GM19035 (cell line): ENCODE data around the gene NPAS2.

Experiments used
- ATAC-seq: cut with Tn5 transposase; IDR thresholded peaks from one replicate; pipeline ENCODE4 v1.9.1; 2021; ENCODE audit not compliant: unreplicated experiment

Gene NPAS2

GRCh38 chr2:100819370-100820272, at the start of gene NPAS2:
Gene NPAS2 (plus strand): TSS chr2:100820139. CDS start chr2:100904755, 84,616 bp downstream.
- ATAC-seq = no peak

DNA sequence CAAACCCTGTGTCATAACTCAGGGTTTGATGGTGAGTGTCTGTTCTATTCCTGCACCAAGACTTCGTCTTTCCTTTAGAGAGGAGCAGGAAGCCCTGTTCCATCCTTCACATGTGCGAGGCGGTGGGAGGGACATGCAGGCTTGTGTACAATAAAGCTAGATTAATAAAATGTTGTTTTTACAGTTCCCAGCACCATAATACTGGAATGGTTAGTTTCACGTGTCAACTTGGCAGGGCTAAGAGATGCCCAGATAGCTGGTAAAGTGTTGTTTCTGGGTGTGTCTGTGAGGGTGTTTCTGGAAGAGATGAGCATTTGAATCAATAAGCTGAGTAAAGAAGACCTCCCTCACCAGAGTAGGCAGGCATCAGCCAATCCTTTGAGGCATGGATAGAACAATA, 48.8 kb upstream of the NPAS2 start:
- ATAC-seq = no peak

GRCh38 chr2:100773538-100773937, 46.4 kb upstream of the NPAS2 start:
- no peak for ATAC-seq

- no peak for ATAC-seq
Measured at GRCh38 chr2:100776445-100776844, 43.5 kb upstream of the NPAS2 start.

GRCh38 chr2:100778637-100779450, 41.1 kb upstream of the NPAS2 start:
- no peak for ATAC-seq

DNA sequence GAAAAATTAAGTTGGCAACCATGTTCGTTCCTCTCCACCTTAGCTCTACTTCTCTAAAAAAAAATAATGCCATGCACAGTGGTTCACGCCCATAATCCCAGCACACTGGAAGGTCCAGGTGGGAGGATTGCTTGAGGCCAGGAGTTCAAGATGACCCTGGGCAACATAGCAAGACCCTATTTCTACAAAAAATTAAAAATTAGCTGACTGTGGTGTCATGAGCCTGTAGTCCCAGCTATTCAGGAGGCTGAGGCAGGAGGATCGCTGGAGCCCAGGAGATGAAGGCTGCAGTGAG, 40.1 kb upstream of the NPAS2 start:
- no peak for ATAC-seq

DNA sequence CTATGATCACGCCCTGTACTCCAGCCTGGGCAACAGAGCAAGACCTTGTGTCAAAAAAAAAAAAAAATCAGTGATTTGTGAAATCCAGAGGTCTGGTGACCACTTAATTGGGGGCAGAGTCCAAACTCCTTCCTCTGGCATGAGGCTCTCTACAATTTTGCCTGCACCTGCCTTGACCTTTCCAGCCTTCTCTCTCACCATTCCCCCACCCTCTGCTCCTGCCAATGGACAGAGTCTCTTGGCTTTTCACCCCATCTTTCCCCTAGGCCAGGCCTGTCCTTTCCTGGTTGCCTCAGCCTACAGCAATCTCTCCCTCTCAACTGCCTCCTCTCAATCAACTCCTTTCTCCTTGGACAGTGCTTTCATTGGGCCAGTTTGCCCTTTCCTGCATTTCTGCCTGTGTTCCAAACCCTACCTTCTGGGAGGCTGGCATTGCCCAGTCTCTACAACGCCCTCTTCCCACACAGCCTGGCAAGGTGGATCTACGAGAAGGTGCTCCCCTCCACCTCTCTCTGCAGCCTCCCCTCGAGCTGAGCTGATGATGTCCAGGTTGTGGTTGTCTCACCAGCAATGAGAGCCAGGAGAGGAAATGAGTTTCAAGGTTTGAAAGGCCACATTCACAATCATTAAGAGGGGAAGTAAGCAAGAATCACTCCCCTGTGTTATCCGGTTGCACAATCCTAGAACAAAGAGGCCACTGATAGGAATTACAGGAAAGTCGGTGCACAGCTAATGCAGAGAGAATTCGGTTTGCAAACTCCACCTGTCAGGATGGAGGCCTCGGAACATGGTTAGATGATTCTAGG, 39.5 kb upstream of the NPAS2 start:
- no peak for ATAC-seq

GRCh38 chr2:100781009-100781325, 39.0 kb upstream of the NPAS2 start:
- ATAC-seq = no peak

DNA sequence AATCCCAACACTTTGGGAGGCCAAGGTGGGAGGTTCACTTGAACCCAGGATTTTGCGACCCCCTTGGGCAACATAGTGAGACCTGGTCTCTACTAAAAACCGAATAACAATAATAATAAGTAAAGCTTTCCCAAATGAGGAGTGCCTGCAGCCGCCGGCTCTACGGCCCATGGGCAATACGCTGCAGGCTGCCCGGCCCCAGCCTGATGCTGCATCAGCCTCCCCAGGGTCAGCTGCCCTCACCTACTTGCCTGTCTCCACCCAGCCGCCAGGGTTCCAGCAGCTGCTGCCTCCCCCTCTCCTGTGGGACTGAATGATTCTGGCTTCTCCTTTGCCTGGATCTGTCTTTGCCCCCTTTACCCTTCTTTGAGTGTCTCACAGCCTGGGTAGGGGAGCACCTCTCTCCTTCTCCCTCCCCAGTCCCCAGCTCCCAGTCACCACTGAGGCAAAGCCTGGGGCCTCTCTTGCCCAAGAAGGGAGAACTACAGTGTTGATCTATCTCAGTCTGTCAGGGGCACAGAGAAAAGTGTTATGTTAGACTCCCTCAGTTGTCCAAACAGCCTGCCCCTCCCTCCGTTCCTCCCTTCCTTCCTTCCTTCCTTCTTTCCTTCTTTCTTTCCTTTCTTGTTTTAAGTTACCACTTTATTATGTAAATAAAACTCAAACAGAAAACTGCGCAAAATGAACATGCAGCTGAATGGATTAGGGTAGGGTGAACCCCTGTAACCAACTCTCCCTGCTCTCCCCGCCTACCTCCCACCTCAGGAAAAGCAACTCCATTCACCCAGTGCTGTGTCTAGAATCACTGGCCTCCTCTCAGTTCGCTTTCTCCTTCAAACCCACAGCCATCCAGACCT, 38.2 kb upstream of the NPAS2 start:
- no peak for ATAC-seq

GRCh38 chr2:100782380-100782878, 37.5 kb upstream of the NPAS2 start:
- no peak for ATAC-seq

- no peak for ATAC-seq
Measured at GRCh38 chr2:100783987-100784386, 36.0 kb upstream of the NPAS2 start.

DNA sequence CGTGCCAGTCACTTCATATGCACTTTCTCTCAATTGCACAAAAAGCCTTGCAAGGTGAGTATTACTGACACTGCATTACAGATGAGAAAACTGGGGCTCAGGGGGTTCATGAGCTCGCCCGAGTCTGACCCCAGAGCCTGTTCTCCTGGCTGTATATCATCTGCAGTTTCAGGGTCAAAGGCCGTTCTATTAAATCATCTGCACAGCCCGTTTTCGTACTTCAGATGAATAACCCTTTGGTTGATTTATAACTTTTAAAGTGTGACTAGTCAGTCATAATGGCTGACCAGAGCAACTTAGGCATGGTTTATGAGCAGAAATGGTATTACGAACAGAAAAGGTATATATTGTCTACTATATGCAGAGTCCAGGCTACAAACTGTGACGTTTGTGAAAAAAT, 35.3 kb upstream of the NPAS2 start:
- no peak for ATAC-seq

GRCh38 chr2:100785626-100786296, 34.2 kb upstream of the NPAS2 start:
- no peak for ATAC-seq

DNA sequence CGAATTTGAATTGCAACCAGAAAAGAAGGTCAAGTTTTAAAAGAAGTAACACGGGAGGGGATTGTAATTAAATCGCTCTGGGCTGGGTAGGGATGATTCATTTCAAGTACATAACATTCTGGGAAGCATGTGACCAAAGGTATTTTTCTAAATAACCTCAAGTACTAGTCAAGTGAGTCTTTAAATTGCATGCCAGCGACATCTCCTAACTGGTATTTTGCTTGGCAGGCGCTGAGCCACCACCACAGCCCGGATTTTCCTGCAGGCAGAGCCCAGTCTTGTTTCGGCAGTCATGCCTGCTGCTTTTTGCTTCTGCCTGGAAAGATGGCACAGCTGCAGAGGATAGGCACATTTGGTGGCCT, 33.7 kb upstream of the NPAS2 start:
- no peak for ATAC-seq

GRCh38 chr2:100786985-100787384, 33.0 kb upstream of the NPAS2 start:
- ATAC-seq = no peak

GRCh38 chr2:100789361-100789760, 30.6 kb upstream of the NPAS2 start:
- no peak for ATAC-seq

DNA sequence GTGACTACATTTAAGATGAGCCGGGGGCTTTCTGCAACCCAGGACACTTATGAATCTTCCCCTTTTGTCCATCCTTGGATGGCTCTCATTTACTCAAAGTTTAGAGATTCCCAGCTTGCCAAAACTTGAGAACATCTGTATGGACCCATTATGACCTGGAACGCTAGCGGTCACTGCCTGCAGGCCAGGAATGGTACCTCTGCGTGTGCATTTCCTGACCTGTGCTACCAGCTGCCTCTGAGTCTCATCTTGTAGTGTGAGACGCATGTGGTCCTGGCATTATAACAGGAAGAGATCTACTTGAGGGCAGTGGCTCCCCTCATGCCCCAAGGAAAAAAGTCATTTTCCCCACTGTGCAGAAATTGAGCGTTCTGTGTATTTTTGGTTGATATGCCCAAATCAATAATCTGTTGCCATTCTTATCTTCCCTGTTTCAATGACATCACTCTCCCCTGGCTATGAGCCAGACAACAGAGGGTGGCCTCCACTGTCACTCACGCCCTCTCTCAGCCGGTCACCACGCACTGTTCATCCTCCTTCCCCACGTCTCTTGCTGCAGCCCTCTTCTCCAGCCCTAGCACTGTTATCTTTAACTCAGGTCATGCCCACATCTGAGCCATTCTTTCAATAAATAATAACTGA, 28.5 kb upstream of the NPAS2 start:
- ATAC-seq = no peak

GRCh38 chr2:100791936-100792308, 28.0 kb upstream of the NPAS2 start:
- no peak for ATAC-seq

DNA sequence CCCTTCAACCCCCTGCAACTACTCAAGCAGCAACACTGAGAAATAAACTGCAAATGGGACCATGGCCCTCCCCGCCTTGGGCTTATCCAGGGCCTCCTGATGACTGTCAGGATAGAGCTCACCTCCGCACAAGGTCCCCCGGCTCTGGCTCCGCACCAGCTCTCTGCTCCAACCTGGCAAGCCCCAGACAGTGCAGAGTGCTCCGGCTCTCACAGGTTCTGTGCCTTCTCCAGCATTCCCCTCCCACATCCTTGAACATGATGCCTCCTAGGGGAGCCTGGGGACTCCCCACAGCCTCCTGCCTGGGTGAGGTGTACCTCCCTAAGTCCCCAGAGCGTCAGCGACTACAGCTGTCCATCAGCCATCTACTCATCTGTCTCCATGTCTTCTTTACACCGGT, 26.7 kb upstream of the NPAS2 start:
- ATAC-seq = no peak

DNA sequence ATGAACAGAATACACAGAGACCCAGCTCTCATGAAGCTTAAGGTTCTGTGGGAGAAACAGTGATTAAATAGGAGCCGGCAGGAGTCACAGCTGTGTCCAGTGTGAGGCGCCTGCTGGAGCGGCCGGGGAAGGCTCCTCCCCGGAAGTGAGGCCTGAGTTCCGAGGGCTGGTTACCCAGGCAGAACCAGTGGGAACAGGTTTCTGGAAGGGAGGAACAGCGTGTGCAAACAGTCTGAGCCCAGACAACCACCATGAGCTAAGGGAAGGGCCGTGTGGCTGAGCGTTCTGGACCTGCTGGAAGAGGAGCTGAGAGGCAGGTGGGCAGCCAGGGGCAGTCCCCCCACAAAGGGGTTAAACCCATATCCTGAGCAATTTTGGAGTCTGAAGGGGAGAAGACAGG, 26.0 kb upstream of the NPAS2 start:
- no peak for ATAC-seq
